Activated CD4-positive, alpha-beta T cell treated with anti-CD3 and anti-CD28 coated beads for 1 hour (primary cell): ENCODE measurements around the gene ESM1.
"Not testable (repeated sequence)": the region's sequence is repeated elsewhere in the genome, so short reads cannot be mapped to it uniquely, and the experiment has no call there.

Source experiments
- DNase-seq: peaks from one replicate; pipeline ENCODE4 v3.0.0-alpha.2; 2020

ESM1 gene

GRCh38 chr5:54985301-54986268 lies at the start of gene ESM1:
Gene ESM1, minus strand, starts transcription at chr5:54985593. Its CDS starts 76 bp downstream, at chr5:54985517.
- DNase-seq, result no peak

DNA sequence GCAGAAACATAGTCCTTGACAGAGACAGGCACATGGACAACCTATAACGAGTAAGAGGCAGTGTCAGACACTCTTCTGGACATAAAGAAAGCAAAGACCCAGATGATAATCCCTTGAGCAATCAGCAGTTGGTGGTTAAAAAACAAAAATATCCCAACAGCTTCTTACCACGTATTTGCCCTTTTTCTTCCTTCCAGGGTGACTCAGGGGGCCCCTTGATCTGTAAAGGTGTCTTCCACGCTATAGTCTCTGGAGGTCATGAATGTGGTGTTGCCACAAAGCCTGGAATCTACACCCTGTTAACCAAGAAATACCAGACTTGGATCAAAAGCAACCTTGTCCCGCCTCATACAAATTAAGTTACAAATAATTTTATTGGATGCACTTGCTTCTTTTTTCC lies 48.2 kb upstream of the ESM1 start:
- no peak for DNase-seq

DNA sequence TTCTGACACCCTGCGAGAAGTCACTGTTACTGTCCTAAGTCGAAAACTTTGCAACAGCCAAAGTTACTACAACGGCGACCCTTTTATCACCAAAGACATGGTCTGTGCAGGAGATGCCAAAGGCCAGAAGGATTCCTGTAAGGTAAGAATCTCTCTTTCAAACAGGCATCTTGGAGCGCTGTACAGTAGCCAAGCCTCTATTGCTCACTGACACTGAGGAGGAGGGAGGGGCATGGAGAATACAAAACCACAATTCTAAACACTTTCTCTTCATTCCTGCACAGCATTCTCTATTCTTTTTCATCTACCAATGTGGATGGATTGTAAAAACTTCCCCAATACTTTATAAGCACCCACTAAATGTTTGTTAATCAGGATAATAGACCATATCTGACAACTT lies 46.1 kb upstream of the ESM1 start:
- DNase-seq, result no peak

GRCh38 chr5:55030676-55031369 lies 45.4 kb upstream of the ESM1 start:
- no peak for DNase-seq

DNA sequence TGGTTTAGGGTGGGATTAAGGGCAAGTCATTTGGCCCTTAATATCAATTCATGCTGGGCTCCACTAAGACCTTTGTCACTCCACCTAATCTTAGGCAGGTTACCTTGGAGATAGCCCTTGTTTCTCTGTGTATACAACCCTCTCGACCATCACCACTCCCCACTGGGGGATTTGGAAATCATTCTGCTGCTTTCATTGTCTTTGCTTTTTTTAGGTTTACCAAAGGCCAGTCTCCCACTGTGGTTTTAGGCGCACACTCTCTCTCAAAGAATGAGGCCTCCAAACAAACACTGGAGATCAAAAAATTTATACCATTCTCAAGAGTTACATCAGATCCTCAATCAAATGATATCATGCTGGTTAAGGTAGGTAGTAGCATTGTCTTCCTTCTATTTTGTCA lies 44.8 kb upstream of the ESM1 start:
- no peak for DNase-seq

DNA sequence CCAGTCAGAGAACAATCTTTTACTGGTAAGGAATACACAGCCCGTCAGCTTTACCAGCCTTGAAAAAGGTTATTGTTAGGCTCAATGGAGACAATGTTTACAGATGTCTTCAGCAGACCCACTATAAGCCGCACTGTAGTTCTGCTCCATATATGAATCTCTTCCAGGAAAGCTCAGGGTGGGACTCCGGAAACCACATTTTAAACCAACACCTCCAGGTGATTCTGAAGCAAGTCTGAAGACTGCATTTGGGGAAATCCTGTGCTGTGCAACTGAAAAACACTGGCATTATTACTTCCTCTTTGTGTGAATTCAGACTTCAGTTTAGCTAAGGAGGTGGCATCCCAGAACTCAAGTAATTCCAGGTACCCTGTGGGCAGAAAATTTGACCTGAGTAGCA lies 42.2 kb upstream of the ESM1 start:
- DNase-seq, result no peak

GRCh38 chr5:55022450-55022849 lies 37.1 kb upstream of the ESM1 start:
- no peak for DNase-seq

DNA sequence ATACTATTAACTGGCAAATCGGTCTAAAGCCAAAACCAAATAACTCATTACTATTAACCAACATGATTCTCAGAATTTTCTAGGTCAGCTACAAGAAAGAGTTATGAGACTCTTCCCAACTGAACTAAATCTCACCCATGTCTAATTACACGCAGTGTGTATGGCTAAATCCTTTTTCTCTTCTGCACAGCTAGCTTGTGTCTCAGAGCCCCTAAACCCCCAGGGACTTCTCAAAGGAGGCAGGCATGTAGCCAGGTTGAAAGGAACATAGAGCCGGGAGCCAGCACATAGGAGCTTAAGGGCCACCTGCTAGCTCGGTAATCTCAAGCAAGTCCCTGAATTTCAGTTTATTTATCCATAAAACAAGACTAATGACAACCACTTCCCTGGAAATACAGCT lies 36.4 kb upstream of the ESM1 start:
- DNase-seq, result no peak

DNA sequence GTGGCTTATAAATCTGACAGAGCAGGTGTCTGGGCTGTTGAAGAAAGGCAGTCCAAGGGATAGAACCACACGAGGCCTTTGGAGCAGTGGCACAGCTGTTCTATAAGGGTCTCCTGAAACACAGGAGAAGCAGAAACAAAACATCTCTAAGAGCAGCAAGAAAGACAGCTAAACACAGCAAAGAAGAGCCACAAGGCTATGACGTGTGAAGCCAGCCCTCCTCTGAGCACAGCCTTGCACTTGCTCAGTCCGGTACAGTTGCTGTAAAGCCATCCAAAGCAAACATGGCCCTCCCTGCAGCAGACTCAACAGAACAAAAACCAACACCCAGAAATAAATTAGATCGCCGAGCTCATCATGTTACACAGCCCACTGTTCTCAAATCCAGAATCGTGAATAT lies 36.0 kb upstream of the ESM1 start:
- no peak for DNase-seq

GRCh38 chr5:55010149-55010548 lies 24.8 kb upstream of the ESM1 start:
- not testable (repeated sequence) for DNase-seq

GRCh38 chr5:55004729-55005128 lies 19.3 kb upstream of the ESM1 start:
- no peak for DNase-seq

DNA sequence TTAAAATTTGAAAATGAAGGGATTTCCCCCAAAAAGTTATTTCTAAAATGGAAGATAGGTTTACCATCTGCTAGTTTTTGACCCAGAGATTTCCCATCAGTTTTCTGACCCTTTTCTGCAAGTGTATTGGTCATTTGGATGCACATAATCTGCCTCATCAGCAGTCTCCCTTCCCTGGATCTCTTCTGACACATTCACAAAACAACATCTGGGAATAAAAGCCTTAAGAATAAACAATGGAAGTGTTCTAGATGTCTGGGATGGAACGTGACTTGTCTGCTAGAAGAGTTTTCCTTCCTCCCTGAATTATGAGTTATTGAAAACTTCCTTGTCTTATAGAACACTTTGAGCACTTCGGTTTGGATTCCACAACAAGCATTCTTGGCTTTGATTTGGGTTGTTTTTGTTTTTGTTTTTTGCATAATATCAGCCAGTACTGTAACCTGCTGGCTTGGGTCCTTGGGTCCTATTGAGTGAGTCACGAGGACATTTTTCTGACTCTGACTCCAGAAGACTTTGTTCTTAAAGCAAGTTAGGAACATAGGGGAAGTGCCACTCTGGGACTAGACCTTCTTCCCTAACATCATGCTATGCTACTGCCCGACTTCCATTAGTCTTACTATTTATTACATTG lies 18.2 kb upstream of the ESM1 start:
- DNase-seq, result no peak

DNA sequence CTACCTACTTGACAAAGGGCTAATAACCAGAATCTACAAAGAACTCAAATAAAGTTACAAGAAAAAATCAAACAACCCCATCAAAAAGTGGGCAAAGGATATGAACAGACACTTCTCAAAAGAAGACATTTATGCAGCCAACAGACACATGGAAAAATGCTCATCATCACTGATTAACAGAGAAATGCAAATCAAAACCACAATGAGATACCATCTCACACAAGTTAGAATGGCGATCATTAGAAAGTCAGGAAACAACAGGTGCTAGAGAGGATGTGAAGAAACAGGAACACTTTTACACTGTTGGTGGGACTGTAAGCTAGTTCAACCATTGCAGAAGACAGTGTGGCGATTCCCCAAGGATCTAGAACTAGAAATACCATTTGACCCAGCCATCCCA lies 16.8 kb upstream of the ESM1 start:
- DNase-seq, result not testable (repeated sequence)

- no peak for DNase-seq
These were observed 11.7 kb upstream of the ESM1 start for GRCh38 chr5:54997081-54997480.

- DNase-seq, result no peak
These were observed 11.1 kb upstream of the ESM1 start for GRCh38 chr5:54996466-54996865.

DNA sequence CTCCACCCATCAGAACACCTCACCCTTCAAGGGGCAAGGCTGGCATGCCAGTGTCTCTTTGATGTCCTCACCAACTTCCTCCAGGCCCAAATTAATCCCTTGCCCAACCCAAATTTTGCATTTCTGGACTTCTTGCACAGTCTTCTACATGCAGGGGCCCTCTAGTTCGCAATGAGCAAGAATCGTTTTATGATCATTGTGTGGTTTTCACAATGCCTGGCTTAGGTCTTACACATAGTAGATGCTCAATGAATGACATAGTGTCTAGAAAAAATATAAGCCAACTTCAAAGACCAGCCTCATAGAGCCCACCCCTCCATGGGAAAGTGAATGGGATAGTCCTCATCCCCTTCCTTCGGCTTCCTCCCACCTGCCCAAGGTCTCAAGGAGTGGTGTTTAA lies 9.8 kb upstream of the ESM1 start:
- no peak for DNase-seq

DNA sequence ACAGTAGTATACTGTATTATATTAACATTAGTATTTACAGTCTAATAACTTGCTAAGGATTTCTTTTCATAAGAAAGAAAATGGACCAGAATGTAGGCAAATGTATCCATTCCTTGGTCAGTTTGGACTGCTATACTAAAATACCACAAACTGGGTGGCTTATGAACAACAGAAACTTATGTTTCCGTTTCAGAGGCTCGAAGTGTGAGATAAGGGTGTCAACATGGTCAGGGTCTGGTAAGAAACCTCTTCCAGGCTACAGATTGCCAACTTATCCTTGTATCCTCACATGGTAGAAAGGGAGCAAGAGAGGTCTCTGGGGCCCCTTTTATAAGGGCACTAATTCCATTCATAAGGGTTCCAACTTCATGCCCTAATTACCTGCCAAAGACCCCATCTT lies 9.2 kb upstream of the ESM1 start:
- no peak for DNase-seq

GRCh38 chr5:54993318-54993717 lies 7.9 kb upstream of the ESM1 start:
- DNase-seq, result no peak

DNA sequence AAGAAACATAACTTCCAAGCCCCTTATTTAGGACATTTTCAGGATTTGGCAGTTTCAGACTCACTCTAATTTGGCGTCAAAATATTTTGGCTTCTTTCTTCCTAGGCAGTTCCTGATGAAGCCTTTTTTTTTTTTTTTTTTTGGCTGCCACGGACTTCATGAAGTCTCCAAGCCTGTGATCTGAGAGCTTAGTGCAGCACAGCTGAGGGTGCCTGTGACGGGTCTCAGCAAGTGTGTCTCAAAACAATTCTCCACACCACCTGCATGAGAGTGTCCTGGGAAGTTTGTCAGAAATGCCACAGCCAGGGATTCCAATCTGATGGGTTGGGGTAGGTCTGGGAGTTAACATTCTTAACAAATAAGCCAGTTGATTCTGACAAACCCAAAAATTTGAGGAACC lies 6.0 kb upstream of the ESM1 start:
- no peak for DNase-seq

DNA sequence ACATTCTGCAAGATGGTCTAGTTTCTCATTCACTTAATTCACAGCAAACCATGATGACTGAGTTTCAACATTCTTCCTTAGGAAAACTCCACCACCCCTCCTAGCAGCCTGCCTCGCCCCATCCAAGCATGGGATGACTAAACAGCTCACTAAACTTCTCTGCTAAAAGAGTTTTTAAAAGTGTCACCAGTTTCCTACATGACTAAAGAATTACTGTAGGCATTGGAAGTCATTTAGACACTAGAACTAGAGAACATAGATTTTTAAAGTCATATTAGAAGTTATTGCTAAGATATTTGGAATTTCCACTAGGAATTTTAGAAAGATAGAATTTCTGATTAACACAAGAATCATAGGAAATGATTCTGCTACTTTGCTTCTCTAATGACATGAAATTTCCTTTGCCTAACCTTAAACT lies 5.5 kb upstream of the ESM1 start:
- DNase-seq, result no peak

GRCh38 chr5:54988817-54989216 lies 3.4 kb upstream of the ESM1 start:
- no peak for DNase-seq

GRCh38 chr5:54988218-54988617 lies 2.8 kb upstream of the ESM1 start:
- DNase-seq, result no peak

- no peak for DNase-seq
These were observed 869 bp upstream of the ESM1 start for GRCh38 chr5:54986269-54986654.

DNA sequence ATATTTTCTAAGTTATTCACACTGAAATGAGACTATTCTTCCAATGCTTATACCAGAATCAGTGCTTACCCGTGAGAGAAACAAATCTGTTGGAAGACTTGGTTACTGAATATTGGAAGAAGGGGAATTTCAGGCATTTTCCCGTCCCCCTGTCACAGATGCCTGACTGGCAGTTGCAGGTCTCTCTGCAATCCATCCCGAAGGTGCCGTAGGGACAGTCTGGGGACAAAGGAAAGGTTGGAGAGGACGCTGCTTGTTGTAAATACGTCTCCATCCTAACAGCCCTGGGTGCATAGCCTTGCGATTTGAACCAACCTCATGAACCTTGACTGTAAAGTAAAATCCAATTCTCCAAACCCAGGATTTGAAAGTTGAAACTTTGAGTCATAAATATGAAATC lies 3.5 kb downstream of the ESM1 start:
- DNase-seq, result no peak
